22Rv1 (cell line): Measurements from ENCODE around the gene PNRC2.

ENCODE experiments used
- ZFX ChIP-seq: fragments of 450-650 bp; IDR thresholded peaks from 2 replicates; pipeline ENCODE4 v1.6.1; 2017; ENCODE audit warnings: antibody characterized with exemption, borderline replicate concordance
- TF ChIP-seq, protein P1 (sequence below): fragments of 450-650 bp; IDR thresholded peaks from 2 replicates; pipeline ENCODE4 v1.5.1; 2017; ENCODE audit warnings: mild to moderate bottlenecking

DNA sequence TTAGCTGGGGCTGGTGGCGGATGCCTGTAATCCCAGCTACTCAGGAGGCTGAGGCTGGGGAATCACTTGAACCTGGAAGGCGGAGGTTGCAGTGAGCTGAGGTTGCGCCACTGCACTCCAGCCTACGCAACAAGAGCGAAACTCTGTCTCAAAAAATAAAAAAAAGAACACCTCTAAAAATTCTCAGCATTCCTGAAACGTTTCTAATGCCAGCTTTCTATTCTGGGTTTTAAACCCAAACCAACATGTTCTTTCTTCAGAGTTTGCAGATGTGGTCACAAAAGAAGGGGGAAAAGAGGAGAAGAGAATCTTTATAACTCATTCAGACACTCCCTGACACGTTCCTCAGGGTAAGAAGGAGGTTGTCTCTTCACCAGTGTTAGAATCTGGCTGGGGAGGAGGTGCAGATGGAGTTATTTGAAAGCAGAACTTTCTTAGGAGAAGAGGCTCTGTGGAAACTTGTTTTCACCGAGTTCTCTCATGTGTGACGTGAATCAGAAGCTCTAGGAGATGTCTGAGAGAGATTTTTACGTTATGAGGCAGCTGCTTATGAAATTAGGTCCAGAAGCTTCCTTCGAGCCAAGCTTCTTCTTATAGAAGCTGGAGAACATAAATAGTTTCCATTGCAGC lies 28.7 kb upstream of the PNRC2 start:
- TF ChIP-seq, protein P1, sequence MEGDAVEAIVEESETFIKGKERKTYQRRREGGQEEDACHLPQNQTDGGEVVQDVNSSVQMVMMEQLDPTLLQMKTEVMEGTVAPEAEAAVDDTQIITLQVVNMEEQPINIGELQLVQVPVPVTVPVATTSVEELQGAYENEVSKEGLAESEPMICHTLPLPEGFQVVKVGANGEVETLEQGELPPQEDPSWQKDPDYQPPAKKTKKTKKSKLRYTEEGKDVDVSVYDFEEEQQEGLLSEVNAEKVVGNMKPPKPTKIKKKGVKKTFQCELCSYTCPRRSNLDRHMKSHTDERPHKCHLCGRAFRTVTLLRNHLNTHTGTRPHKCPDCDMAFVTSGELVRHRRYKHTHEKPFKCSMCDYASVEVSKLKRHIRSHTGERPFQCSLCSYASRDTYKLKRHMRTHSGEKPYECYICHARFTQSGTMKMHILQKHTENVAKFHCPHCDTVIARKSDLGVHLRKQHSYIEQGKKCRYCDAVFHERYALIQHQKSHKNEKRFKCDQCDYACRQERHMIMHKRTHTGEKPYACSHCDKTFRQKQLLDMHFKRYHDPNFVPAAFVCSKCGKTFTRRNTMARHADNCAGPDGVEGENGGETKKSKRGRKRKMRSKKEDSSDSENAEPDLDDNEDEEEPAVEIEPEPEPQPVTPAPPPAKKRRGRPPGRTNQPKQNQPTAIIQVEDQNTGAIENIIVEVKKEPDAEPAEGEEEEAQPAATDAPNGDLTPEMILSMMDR, result no peak
- no peak for TF ChIP-seq ZFX
